Activated naive CD4-positive, alpha-beta T cell treated with anti-CD3 and anti-CD28 coated beads, Interleukin-2, amount 50 U/mL, for 72 hours (primary cell): ENCODE measurements around the gene ANOS1. TPM values are rescaled to one million over a fixed set of nuclear protein-coding genes. Genes with fewer than 3 reads are reported as not detected.
"Not testable (repeated sequence)": the region's sequence is repeated elsewhere in the genome, so short reads cannot be mapped to it uniquely, and the experiment has no call there.

Experiments used
- ATAC-seq, 2 donors: fragments of 150-1000 bp; cut with Tn5 transposase; 2 replicates each; pipeline ENCODE4 v1.10.0; 2021; ENCODE audit warnings: mild to moderate bottlenecking in 2 of 2, moderate library complexity in 2 of 2
- DNase-seq, 2 donors: peaks; one replicate each; pipeline ENCODE4 v3.0.0; 2021 to 2022; ENCODE audit warnings: low spot score in 2 of 2
- H3K27ac Mint-ChIP-seq, 2 donors: one replicate each; pipeline ENCODE4 v1.8.0; 2022; ENCODE audit warnings: mild to moderate bottlenecking in 2 of 2, mixed read lengths in 2 of 2
- H3K36me3 Mint-ChIP-seq, 2 donors: one replicate each; pipeline ENCODE4 v1.8.0; 2022; ENCODE audit warnings: mixed read lengths in 2 of 2
- H3K9me3 Mint-ChIP-seq, 2 donors: one replicate each; pipeline ENCODE4 v1.8.0; 2022; ENCODE audit warnings: mixed read lengths in 2 of 2
- total RNA-seq, 2 donors: library from RNA; stranded (reverse); gene quantifications; one replicate each; pipeline ENCODE4 v1.2.3, GENCODE V29; 2022

ANOS1 gene
- total RNA-seq, 2 donors from 2014 or later: not detected

- Mint-ChIP-seq H3K27ac (no peak overlapping the region), H3K9me3 (peaks cover 7 to 8% of the 10 kb centered on the region in 2 donors), H3K36me3 (no peaks in the 10 kb centered on the region)
- DNase-seq: no peak
- no peak for ATAC-seq
Observed at GRCh38 chrX:8546715-8547114, 185.2 kb downstream of the ANOS1 start.

DNA sequence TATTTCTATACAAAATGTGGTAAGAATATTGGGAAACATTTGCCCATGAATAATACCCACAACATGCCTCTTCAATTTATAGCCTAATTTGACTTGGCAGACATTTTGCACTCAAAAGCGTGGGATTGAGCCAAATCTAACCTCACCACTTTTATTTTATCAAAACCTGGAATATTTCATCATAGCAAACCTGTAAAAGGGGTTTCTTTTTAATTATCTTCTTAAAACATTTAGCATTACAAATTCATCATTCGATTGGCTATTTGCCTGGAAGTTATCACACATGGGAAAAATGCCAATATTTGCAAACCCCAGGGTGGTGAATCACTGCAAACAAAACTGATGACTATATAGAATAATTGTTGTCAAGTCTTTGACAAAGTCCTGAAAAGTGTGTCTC lies 211.1 kb downstream of the ANOS1 start:
- Mint-ChIP-seq H3K27ac (no peak overlapping the region), H3K36me3 (no peaks in the 10 kb centered on the region), H3K9me3 (peaks cover 0 to 5% of the 10 kb centered on the region in 2 donors)
- DNase-seq (no peak), ATAC-seq (no peak)

DNA sequence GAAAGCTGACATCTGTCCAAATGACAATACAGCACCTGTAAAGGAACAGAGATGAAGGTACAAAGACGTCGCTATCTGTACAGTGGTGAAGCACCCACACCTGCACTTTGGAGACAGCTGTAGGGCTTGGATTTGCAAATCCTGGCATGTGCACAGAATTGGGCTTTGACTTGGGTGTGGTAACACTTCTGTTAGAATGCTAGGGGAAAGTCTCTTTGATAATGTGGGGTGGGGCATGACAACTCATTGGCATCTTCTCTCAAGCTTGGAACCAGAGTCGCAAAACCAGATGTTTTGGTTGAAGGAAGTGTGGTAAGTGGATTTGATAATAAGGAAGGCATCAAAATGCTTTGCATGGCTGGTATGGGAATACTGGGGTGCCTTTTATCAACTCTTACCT lies 211.8 kb downstream of the ANOS1 start:
- ATAC-seq (no peak), DNase-seq (no peak)
- Mint-ChIP-seq H3K36me3 (no peaks in the 10 kb centered on the region), H3K27ac (no peak overlapping the region), H3K9me3 (peaks cover 0 to 5% of the 10 kb centered on the region in 2 donors)

GRCh38 chrX:8504451-8504850 lies 227.5 kb downstream of the ANOS1 start:
- no peaks in the 10 kb centered on the region for H3K36me3 Mint-ChIP-seq
- ATAC-seq (no peak), DNase-seq (no peak)
- no peak overlapping the region for H3K27ac Mint-ChIP-seq
- H3K9me3 Mint-ChIP-seq: no peaks in the 10 kb centered on the region

- not testable (repeated sequence) for ATAC-seq, H3K27ac Mint-ChIP-seq, H3K36me3 Mint-ChIP-seq, H3K9me3 Mint-ChIP-seq, DNase-seq
Observed at GRCh38 chrX:8502101-8502500, 229.8 kb downstream of the ANOS1 start.

GRCh38 chrX:8500203-8500602 lies 231.7 kb downstream of the ANOS1 start:
- Mint-ChIP-seq H3K36me3 (no peaks in the 10 kb centered on the region), H3K27ac (no peak overlapping the region), H3K9me3 (no peaks in the 10 kb centered on the region)
- ATAC-seq (no peak), DNase-seq (no peak)

DNA sequence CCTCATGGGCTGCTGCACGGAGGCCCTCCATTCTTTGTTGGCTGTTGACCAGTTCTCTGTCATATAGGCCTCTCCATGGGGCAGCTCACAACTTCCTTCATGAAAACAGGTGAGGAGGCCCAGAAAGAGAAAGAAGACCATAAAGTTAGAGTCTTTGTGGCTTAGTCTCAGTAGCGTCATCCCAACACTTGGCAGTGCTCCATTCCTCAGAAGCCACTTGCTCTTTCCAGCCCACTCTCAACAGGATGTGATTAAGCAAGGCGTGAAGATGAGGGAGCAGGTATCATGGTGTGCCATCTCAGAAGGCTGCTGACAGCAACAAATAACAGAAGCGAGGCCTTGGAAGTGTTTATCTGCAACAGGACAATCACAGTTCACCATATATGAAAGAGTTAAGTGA lies 236.9 kb downstream of the ANOS1 start:
- H3K27ac Mint-ChIP-seq, ATAC-seq, DNase-seq, H3K36me3 Mint-ChIP-seq, H3K9me3 Mint-ChIP-seq: not testable (repeated sequence)

GRCh38 chrX:8484360-8484949 lies 247.5 kb downstream of the ANOS1 start:
- DNase-seq (no peak), ATAC-seq (no peak)
- H3K36me3 Mint-ChIP-seq: no peaks in the 10 kb centered on the region
- no peak overlapping the region for H3K27ac Mint-ChIP-seq
- H3K9me3 Mint-ChIP-seq: peaks cover 4 to 8% of the 10 kb centered on the region in 2 donors

Other genes with a start within 250 kb of the ANOS1 start
- not detected for gene FAM9A, start 69.2 kb upstream of the ANOS1 start, total RNA-seq